Calu3 (cell line): Measurements from ENCODE around the gene GALNT17. TPM values are rescaled to one million over a fixed set of nuclear protein-coding genes. Genes with fewer than 3 reads are reported as not detected.

ENCODE experiments used
- BruUV-seq: library from RNA; stranded (reverse); fragments of 400-500 nt; replicated peaks from 2 replicates; lab custom pipeline; 2021; lab: Mats Ljungman, UMichigan
- CTCF ChIA-PET: fragments of 300-600 bp; sonication (Branson Sonifier 250); formaldehyde crosslinking; loops from one replicate; lab custom pipeline; 2022; ENCODE audit warnings: antibody characterized with exemption; lab: Charles Lee
- DNase-seq: peaks from one replicate; pipeline ENCODE4 v3.0.0; 2022
- H3K27ac Mint-ChIP-seq: one replicate; pipeline ENCODE4 v1.8.0; 2022; ENCODE audit warnings: mixed read lengths; ENCODE audit not compliant: unreplicated experiment
- H3K27me3 Mint-ChIP-seq: one replicate; pipeline ENCODE4 v1.8.0; 2022; ENCODE audit warnings: mixed read lengths; ENCODE audit not compliant: unreplicated experiment
- H3K36me3 Mint-ChIP-seq: one replicate; pipeline ENCODE4 v1.8.0; 2022; ENCODE audit warnings: mild to moderate bottlenecking, moderate library complexity, mixed read lengths; ENCODE audit not compliant: insufficient read depth, unreplicated experiment
- H3K4me1 Mint-ChIP-seq: one replicate; pipeline ENCODE4 v1.8.0; 2022; ENCODE audit warnings: mild to moderate bottlenecking, low read depth, mixed read lengths; ENCODE audit not compliant: unreplicated experiment
- H3K4me3 Mint-ChIP-seq: one replicate; pipeline ENCODE4 v1.8.0; 2022; ENCODE audit warnings: mild to moderate bottlenecking, low read depth, moderate library complexity, mixed read lengths; ENCODE audit not compliant: unreplicated experiment
- H3K9me3 Mint-ChIP-seq: one replicate; pipeline ENCODE4 v1.8.0; 2022; ENCODE audit warnings: low read depth, mixed read lengths; ENCODE audit not compliant: unreplicated experiment
- CTCF ChIP-seq: fragments of 200-600 bp; IDR thresholded peaks from one replicate; pipeline ENCODE4 v1.8.0; 2022; ENCODE audit warnings: antibody characterized with exemption; ENCODE audit not compliant: unreplicated experiment
- intact Hi-C: fragments of 100-400 bp; cut with micrococcal nuclease; formaldehyde crosslinking; loops from one replicate; pipeline ENCODE4 v1.10.0; 2022; ENCODE audit not compliant: unreplicated experiment
- total RNA-seq: library from RNA; stranded (reverse); gene quantifications from 2 replicates; pipeline ENCODE4 v1.2.3, GENCODE V29; 2022

Gene GALNT17
- total RNA-seq, 1 experiment from 2014 or later, result not detected

GRCh38 chr7:71334541-71334940, 202.6 kb downstream of the GALNT17 start:
- DNase-seq, result no peak
- no peak for TF ChIP-seq CTCF
- Mint-ChIP-seq H3K36me3 (no peaks in the 10 kb centered on the region), H3K27me3 (no peaks in the 10 kb centered on the region), H3K4me1 (no peaks in the 10 kb centered on the region), H3K27ac (no peak overlapping the region), H3K4me3 (no peak overlapping the region), H3K9me3 (peaks cover 10% of the 10 kb centered on the region)
- CTCF ChIA-PET, result no interaction called here
- intact Hi-C loops, result no loop called here
- BruUV-seq, result no TSS peak

- no TSS peak for BruUV-seq
- CTCF ChIA-PET, result no interaction called here
- Mint-ChIP-seq H3K4me1 (no peaks in the 10 kb centered on the region), H3K4me3 (no peak overlapping the region), H3K27me3 (no peaks in the 10 kb centered on the region), H3K9me3 (peaks cover 5% of the 10 kb centered on the region), H3K36me3 (no peaks in the 10 kb centered on the region), H3K27ac (no peak overlapping the region)
- no peak for DNase-seq
- no peak for TF ChIP-seq CTCF
- intact Hi-C loops, result no loop called here
Observed at GRCh38 chr7:71338866-71339265, 206.9 kb downstream of the GALNT17 start.

GRCh38 chr7:71339924-71340323, 208.0 kb downstream of the GALNT17 start:
- Mint-ChIP-seq H3K4me3 (no peak overlapping the region), H3K4me1 (no peaks in the 10 kb centered on the region), H3K27me3 (no peaks in the 10 kb centered on the region), H3K9me3 (peaks cover 7% of the 10 kb centered on the region), H3K36me3 (no peaks in the 10 kb centered on the region), H3K27ac (no peak overlapping the region)
- intact Hi-C loops, result no loop called here
- CTCF ChIA-PET, result no interaction called here
- BruUV-seq, result no TSS peak
- no peak for TF ChIP-seq CTCF
- no peak for DNase-seq

GRCh38 chr7:71342202-71342601, 210.3 kb downstream of the GALNT17 start:
- Mint-ChIP-seq H3K9me3 (peaks cover 9% of the 10 kb centered on the region), H3K27ac (no peak overlapping the region), H3K27me3 (no peaks in the 10 kb centered on the region), H3K36me3 (no peaks in the 10 kb centered on the region), H3K4me1 (no peaks in the 10 kb centered on the region), H3K4me3 (no peak overlapping the region)
- intact Hi-C loops, result no loop called here
- no TSS peak for BruUV-seq
- CTCF ChIA-PET, result no interaction called here
- no peak for TF ChIP-seq CTCF
- DNase-seq, result no peak
